SK-MEL-5 (cell line): ENCODE results near the gene TECR. TPM values are rescaled to one million over a fixed set of nuclear protein-coding genes. Genes with fewer than 3 reads are reported as not detected.
A peak's percentile ranks its signal among the peaks of the same experiment; 100 is the strongest.
"Not testable (repeated sequence)": the region's sequence is repeated elsewhere in the genome, so short reads cannot be mapped to it uniquely, and the experiment has no call there.

ENCODE experiments used
- DNase-seq: peaks from one replicate; pipeline ENCODE4 v3.0.0-alpha.2; 2016; ENCODE audit warnings: low read depth, low spot score
- in situ Hi-C: cut with HindIII; loops from 2 replicates; pipeline ENCODE4 v1.10.0; 2016; ENCODE audit warnings: low sequenced_read_pairs, high pct_unique_total_duplicates, low pct_unique_long_range_greater_than_20kb
- total RNA-seq: library from RNA; depleted of rRNA; stranded (reverse); fragments of >200 nt; shearing (Covaris generic); gene quantifications from 2 replicates; pipeline ENCODE4 v1.2.3, GENCODE V29; 2014

Gene TECR
- total RNA-seq, 1 experiment from 2014 or later = 62.8 TPM

GRCh38 chr19:14553042-14553938 lies 23.9 kb downstream of the TECR start:
- in situ Hi-C loops = no loop called here
- DNase-seq = no peak

- no peak for DNase-seq
- in situ Hi-C loops = no loop called here
Measured at GRCh38 chr19:14553939-14554243, 24.5 kb downstream of the TECR start.

DNA sequence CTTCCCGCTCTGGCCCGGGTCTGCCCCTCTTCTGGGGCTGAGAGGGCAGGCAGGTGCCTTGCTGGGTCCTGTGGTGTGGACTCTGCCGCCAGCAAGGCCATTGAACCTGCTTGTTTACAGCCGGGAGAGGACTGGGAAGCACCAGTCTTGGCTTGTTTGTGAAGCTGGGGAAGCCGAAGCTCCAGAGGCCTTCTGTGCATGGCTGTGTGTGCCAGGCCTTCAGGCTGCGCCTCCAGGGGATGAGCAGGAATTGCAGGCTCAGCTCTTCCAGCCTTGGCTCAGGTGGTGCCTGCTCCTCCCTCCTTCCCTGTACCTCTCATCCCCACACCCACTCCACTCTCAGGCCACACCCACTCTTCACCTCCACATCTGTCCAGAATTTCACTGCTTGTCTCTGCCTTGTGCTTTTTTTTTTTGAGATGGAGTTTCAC lies 25.0 kb downstream of the TECR start:
- DNase-seq = no peak
- in situ Hi-C loops = no loop called here

- in situ Hi-C loops = no loop called here
- DNase-seq = no peak
Measured at GRCh38 chr19:14555918-14556661, 26.7 kb downstream of the TECR start.

DNA sequence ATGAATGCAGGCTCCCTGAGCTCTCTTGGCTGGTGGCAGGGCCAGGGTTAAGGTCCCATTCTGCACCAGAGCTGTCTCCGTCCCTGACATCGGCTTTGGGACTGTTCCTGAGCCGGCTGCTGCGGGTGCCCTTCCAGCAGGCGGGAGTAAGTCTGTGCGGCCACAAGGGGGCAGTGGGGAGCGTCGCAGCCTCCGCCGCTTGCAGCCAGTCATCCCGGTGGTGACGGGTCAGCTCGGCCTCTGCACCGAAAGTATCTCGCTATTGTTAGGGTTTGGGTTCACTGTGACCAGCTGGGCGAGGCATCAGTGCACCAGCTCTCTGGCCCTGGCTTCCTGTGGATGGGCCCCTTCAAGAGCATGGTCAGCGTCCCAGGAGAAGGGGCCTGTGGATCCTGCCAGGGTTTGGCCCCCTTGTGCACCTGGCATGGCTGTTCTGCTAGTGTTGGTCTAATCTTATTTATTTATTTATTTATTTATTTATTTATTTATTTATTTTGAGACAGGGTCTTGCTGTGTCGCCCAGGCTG lies 27.3 kb downstream of the TECR start:
- peak; percentile 68 for DNase-seq
- in situ Hi-C loops = no loop called here

DNA sequence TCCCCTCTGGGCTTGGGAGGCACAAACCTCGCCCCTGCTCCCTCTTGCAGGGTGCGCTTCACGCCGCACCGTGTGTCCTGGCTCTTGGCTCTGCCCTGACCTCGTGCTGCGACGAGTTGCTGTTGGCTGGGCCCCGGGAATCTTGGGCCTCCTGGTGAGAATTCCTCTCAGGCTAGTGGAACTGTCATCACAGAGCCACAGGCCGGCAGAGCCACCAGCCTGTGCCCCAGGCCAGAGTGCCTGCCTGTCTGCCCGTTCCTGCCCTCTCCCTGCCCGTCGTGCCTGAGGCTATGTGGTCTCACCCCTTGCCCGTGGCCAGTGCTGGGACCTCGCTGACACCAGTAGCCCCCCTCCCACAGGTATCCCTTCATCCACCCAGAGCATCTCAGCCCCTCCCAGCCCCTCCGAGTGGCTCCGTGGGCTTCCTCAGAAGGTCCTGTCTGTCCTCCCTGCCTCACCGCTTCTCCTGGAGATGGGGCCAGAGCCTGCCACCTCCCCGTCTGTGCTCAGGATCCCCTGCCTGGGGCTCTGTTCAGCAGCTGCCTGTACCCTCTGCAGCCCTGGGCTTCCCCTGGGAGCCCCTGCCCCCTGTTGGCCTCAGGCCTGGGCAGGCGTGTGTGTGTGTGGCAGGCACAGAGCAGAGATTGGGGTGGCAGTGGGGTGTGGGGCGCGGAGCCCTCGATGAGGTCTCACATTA lies 29.1 kb downstream of the TECR start:
- in situ Hi-C loops = no loop called here
- DNase-seq = no peak

DNA sequence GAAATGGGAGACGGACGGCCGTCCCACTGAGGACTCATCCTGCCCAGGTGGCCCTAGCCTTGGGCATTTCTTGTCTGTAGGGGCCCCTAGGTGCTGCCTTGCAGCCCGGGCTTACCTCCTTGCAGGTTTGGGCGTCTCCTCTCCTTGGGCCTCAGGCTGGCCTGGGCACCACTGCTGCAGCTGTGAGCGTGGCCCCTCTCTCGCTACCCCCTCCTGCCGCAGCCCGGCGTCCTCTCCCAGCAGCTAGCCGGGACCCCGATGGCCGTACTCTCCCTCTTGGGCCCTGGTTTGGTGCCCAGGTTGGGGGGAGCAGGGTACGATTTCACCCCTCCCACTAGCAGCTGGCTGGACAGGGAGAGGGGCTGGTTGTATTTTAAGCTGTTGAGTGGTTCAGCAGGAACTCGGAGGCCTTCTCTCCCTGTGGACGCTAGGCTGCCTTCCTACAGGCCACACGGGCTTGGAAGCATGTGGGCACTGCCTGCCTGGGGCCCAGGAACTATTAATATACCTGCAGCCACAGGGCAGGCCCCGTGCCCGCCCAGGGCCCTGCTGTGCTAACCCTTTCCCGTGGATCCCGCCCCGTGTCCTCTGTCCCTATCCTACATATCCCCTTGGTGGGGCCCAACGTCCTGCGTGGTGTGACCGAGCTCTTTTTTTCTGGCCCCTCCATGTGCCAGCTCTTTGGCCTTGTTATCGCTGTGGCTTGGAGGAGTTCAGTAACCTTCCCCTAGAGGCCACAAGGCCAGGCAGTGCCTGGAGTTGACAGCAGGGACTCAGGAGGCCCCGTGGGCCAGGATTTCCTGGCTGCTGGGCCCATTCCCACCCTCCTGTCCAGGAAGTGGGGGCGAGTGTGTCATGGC lies 30.8 kb downstream of the TECR start:
- in situ Hi-C loops = no loop called here
- no peak for DNase-seq

DNA sequence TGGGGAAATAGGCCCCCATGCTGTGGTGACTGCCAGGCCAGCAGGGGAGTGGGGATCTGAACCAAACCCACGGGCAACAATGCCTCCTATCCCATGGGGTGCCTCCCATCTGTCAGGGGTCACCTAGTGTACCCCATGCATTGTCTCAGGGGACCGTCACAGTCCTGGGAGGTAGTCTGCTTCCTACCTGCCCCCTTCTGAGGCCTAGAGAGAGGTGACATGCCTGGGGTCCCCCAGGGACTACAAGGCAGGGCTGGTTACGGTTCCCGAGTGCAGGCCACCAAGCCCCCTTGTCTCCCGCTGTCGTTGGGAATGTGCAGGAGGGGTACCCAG lies 31.3 kb downstream of the TECR start:
- in situ Hi-C loops = no loop called here
- no peak for DNase-seq

DNA sequence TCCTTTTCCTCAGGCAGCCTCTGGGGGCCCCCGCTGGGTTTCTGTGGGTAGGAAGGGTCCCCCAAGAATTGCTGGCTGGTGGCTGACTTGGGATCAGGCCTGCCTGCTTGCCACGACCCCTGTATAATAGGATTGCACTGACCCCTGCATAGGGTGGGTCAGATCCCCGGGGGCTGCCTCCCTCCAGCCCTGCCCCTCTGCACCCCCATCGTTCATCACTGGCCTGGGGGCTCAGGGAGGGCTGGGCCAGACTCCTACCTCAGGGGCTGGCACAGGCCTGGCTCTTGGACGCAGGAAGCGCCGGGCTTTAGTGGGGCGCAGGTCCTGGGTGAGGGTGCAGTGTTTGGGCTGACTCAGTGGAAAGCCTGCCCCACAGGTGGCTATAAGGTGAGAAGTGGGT lies 31.9 kb downstream of the TECR start:
- no peak for DNase-seq
- in situ Hi-C loops = no loop called here

DNA sequence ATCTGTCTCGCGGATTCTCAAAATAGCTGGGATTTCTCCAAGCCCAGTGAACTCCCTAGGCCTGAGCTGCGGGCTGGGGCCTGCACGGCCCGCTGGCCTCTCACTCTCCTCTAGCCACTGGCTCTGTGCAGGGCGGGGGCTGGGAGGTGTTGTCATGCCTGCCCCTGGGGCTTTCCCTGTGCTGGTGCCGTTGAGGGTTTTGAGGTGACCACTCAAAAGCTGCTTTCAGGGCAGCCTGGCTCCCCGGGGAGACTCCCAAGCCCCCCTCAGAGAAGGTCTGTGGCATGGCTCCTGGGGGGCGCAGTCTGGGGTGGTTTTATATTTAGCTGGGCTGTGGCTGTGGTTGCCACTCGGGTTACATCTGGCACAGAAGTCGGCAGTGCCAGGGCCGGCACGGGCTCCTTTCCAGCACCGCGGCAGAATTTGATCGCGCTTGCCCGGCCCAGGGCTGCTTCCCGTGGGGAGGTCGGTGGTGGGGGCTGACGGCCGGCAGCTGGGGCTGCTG lies 32.5 kb downstream of the TECR start:
- no peak for DNase-seq
- in situ Hi-C loops = no loop called here

GRCh38 chr19:14562660-14563589 lies 33.5 kb downstream of the TECR start:
- DNase-seq = no peak
- in situ Hi-C loops = no loop called here

- in situ Hi-C loops = no loop called here
- no peak for DNase-seq
Measured at GRCh38 chr19:14563590-14563926, 34.2 kb downstream of the TECR start.

DNA sequence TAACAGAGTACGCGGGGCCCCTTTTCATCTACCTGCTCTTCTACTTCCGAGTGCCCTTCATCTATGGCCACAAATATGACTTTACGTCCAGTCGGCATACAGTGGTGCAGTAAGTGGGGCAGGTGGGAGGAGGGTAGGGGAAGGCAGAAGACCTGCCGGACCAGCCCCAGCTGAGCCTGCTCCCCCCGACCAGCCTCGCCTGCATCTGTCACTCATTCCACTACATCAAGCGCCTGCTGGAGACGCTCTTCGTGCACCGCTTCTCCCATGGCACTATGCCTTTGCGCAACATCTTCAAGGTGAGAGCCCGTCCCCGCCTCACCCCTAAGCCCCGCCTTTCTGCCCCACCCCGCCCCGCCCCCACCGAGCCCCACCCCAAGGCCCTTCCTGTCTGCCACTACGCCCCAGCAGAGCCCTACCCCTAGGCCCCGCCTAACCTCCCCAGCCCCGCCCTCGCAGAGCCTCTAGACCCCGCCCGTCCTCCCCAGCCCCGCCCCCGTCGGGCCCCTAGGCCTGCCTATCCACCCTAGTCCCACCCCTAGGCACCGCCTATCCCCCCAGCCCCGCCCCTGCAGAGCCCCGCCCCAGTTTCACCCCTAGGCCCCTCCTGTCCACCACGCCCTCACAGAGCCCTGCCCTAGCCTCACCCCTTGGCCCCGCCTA lies 34.7 kb downstream of the TECR start:
- in situ Hi-C loops = no loop called here
- peak; percentile 63 for DNase-seq

GRCh38 chr19:14564652-14565297 lies 35.4 kb downstream of the TECR start:
- in situ Hi-C loops = not testable (repeated sequence)

DNA sequence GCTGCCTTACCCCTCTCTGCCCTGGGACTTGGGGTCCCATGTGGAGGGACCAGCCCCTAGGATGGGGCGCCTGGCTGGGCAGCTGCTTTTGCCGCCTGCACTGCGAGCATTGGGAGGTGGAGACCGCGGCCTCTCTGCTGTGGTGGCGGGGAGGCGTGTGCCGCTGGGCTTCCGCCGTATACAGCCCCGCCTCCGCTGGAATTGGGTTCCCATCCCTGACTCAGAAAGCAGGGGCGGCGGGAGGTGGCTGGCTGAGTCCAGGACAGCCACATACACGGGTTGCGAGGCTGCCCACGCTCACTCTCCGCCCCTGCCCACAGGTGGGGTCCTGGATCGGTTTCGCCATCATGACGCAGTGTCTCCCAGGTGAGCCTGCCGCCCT lies 35.9 kb downstream of the TECR start:
- no peak for DNase-seq
- in situ Hi-C loops = no loop called here

More at GRCh38 chr19:14564652-14565297, 35.4 kb downstream of the TECR start:
- not testable (repeated sequence) for DNase-seq
